SK-N-SH treated with all-trans-retinoic acid at 6 μM for 48 hours (cell line): Measurements from ENCODE around the gene SETD3.

Source experiments
- ISL1 ChIP-seq: fragments of 250-450 bp; sonication (Bioruptor Pico); IDR thresholded peaks from 2 replicates; pipeline ENCODE4 v2.1.2; 2022; ENCODE audit warnings: mild to moderate bottlenecking, moderate library complexity
- PATZ1 ChIP-seq: fragments of 250-450 bp; sonication (Bioruptor Pico); IDR thresholded peaks from 2 replicates; pipeline ENCODE4 v1.8.0; 2020; ENCODE audit warnings: mild to moderate bottlenecking, moderate library complexity, borderline replicate concordance
- SNAI2 ChIP-seq: fragments of 250-450 bp; sonication (Bioruptor Pico); IDR thresholded peaks from 2 replicates; pipeline ENCODE4 v1.5.0; 2020; ENCODE audit warnings: mild to moderate bottlenecking, moderate library complexity
- TCF4 ChIP-seq: fragments of 250-450 bp; sonication (Bioruptor Pico); IDR thresholded peaks from 2 replicates; pipeline ENCODE4 v1.8.0; 2021; ENCODE audit warnings: mild to moderate bottlenecking, moderate library complexity, borderline replicate concordance
- ZC3H10 ChIP-seq: fragments of 250-450 bp; sonication (Bioruptor Pico); IDR thresholded peaks from 2 replicates; pipeline ENCODE4 v1.5.1; 2021; ENCODE audit warnings: mild to moderate bottlenecking, moderate library complexity
- ZNF565 ChIP-seq: fragments of 450-650 bp; formaldehyde crosslinking; conservative IDR thresholded peaks from 2 replicates; pipeline ENCODE4 v1.5.0; 2020; ENCODE audit warnings: low read depth, mild to moderate bottlenecking, moderate library complexity
- TF ChIP-seq, protein P1 (sequence below): fragments of 250-450 bp; sonication (Bioruptor Pico); IDR thresholded peaks from 2 replicates; pipeline ENCODE4 v1.5.1; 2020; ENCODE audit warnings: low read depth, mild to moderate bottlenecking, moderate library complexity

GRCh38 chr14:99361596-99362215, 119.0 kb downstream of the SETD3 start:
- TF ChIP-seq SNAI2, result no peak
- TF ChIP-seq, protein P1, sequence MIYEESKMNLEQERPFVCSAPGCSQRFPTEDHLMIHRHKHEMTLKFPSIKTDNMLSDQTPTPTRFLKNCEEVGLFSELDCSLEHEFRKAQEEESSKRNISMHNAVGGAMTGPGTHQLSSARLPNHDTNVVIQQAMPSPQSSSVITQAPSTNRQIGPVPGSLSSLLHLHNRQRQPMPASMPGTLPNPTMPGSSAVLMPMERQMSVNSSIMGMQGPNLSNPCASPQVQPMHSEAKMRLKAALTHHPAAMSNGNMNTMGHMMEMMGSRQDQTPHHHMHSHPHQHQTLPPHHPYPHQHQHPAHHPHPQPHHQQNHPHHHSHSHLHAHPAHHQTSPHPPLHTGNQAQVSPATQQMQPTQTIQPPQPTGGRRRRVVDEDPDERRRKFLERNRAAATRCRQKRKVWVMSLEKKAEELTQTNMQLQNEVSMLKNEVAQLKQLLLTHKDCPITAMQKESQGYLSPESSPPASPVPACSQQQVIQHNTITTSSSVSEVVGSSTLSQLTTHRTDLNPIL (CRISPR knock-in tag), result no peak
- no peak for TF ChIP-seq TCF4 (CRISPR knock-in tag)
- TF ChIP-seq ZNF565, result no peak
- no peak for TF ChIP-seq PATZ1
- TF ChIP-seq ISL1, result no peak
- TF ChIP-seq ZC3H10 (CRISPR knock-in tag), result no peak
